Measurements from ENCODE around the gene CAMK2A.

The CAMK2A gene

GRCh38 chr5:150209099-150209635 is 80.4 kb downstream of the CAMK2A start:
- DNase-seq: peak; percentile 36

DNA sequence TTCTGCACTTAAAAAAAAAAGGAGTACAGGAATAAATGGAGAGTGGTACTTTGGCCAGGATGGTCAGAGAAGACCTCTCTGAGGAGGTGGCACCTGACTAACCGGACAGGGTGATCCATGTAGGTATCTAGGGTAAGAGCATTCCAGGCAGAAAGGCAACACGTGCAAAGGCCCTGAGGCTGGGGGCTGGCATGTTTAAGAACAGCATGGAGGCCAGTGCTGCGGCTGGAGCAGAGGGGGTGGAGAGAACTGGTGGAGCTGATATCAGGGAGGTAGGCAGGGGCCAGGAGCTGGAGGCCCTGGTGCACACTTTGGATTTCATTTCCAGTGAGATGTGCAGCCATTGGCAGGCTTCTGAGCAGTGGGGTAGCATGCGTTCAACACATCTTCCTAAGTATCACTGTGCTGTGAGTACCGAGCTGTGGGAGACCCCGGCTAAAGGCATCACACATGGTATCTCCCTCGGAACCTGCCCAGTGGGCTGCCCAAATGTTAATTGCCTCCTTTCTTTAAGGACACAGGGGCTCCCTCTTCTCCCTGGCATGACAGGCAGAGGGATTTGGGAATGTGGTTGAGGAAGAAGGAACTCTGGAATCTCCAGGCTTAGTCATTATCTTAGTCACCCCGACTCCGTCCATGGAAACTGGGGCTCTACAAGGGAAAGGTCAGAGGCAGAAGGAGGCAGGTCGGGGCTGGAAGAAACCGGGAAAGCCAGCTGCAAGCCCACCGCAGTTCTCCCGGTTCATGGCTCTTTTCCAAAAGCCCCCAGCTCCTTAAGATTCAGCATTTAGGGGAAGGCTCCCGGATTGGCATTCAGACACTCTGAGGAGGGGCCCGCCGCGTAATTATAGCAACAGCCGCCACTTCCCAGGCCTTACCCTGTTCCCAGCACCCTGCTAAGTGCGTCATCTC is 81.1 kb downstream of the CAMK2A start:
- no peak for DNase-seq

DNA sequence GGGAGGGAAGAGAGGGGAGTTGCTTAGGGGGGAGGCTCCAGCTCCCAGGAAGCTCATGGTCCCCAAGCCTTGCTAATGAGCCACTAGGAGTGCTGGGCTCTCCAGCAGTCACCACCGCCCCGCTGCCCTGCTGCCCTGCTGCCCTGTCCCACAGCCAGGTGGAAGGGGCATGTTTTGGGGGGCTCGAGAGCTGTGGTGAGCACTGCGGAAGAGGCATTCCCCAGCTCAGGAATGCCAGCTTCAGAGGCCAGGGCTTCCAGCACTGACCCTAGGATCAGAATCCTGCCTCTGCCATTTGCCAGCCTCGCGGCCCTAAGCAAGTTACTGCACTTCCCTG is 82.8 kb downstream of the CAMK2A start:
- no peak for DNase-seq

DNA sequence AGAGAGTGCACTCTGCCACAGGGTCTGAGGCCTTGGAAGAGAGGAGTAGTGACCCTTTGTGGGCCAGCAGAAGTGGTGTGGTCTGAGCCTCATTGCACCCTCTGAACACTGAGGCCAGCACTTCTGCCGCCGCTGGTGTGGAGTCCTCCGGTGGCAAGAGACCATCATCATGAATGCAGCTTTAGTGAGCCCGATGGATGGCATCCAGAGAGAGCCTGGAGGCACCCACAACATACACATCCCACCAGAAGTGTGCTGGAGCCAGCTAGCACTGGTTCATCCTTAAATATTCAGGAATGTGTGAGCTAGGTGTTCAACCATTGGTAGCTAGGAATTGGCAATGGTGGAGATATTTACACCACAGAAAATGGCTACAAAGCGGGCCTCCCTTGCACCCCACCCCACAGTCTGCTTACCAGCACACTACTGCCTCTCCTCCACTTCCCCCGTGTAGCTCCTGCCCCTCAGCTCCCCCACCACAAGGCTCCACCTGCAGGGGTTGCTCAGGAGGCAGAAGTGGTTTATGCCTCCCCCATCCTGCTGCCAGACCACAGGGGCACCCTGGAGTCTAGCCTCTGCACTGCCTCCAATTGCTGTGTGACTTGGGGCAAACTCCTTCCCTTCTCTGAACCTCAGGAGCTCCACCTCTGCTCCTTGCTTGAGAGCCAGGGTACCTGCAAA is 83.3 kb downstream of the CAMK2A start:
- DNase-seq: no peak

DNA sequence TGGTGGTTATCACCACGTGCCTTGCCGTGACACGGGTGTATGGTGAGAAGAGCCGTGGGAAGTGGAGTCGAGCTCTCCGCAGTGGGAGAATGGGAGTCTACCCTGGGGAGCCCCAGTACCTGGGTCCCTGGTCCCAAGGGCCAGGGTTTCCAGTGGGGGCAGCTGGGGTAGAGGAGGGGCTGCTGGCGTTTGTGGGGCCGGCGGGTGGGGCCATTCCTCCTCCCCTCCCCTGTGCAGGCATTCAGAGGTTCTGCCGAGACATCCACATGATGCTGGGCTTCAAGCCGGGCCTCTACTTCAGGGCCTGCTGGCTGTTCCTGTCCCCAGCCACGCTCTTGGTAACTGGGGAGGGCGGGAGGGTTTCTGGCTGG is 85.0 kb downstream of the CAMK2A start:
- no peak for DNase-seq

DNA sequence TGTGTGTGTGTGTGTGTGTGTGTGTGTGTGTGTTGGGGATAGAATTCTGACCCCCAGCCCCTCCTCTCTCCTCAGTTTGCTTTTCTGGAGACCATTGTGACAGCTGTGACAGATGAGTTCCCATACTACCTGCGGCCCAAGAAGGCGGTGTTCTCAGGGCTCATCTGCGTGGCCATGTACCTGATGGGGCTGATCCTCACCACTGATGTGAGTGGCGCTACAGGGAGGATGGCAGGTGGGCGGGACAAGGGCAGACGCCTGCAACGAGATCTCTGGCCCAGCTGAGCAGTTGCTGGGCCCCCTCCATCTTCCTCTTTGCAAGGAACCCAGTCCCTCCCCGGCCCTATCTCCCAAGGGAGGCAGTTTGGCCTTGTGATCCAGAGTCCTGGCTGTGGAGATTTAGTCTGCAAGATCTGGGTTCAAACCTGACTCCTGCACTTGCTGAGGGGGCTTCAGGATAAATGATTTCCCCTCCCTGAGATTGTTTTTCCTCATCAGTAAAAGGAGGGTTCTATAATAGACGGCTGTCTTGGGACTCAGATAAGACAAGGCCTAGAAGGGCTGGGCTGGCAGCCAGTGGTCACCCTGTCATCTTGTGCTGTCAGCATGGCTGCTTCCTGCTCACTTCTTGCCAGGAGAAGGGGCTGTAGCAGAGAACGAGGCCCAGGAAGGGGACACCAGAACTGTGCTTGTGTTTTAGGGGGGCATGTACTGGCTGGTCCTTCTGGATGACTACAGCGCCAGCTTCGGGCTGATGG is 85.6 kb downstream of the CAMK2A start:
- no peak for DNase-seq

DNA sequence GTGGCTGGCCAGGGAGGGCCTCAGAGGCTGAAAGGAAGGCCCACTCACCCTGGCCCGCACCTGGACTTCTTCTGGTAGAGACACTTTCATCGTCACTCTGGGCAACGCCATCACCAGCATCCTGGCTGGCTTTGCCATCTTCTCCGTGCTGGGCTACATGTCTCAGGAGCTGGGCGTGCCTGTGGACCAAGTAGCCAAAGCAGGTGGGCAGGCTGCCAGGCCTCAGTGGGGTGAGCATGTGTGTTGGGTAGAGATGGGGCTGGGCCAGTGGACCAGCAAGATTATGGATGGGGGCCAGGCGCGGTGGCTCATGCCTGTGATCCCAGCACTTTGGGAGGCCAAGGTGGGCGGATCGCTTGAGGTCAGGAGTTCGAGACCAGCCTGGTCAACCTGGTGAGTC is 87.1 kb downstream of the CAMK2A start:
- DNase-seq: no peak

GRCh38 chr5:150197476-150197875 is 92.1 kb downstream of the CAMK2A start:
- no peak for DNase-seq

- no peak for DNase-seq
These were observed 92.6 kb downstream of the CAMK2A start for GRCh38 chr5:150196986-150197385.

DNA sequence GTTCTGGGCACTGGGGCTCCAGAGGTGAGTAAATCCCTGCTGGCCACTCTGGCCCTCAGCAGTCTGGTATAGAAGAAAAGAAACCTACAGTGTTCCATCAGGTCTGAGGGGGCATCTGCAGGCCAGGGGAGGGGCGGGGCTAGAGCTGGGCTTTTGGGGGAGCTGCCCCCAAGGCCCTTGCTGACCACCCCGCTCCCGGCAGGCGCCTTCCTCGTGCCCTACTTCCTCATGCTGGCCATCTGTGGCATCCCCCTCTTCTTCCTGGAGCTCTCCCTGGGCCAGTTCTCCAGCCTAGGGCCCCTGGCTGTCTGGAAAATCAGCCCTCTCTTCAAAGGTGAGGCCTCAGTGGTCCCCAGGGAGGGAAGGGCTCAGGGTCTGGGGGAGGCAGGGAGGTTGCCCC is 93.1 kb downstream of the CAMK2A start:
- no peak for DNase-seq

DNA sequence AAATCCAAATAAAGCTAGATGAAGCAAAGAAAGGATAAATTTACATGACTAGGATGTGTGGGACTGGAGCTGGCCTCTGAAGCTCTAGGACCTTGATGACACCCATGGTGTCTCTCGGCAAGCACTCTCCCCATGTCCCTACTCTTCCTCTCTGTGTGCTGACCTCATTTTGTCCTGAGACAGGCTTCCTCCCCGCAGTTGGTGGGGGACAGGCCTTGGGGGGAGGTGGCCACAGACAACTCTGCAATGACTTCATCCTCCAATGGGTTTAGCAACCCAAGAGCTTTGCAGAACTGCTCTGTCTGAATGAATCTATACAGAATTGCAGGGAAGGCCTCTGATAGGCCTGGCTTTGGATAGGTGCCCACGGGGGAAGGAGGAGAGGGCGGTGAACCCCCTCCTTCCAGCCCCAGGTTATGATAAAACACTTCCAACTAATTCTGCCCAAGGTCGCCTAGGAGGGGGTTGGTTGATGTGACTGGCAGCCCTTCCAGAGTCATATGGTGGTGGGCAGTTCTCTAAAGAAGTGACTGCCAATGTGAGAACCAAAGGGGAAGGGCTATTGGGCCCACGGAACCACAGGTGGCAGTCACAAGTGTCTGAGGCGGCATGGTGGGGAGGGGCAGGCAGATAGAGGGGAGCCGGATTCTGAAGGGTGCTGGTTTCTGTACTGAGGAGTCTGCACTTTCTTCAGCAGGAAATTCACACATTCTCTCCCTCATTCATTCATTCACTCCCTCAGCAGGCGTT is 93.7 kb downstream of the CAMK2A start:
- no peak for DNase-seq

DNA sequence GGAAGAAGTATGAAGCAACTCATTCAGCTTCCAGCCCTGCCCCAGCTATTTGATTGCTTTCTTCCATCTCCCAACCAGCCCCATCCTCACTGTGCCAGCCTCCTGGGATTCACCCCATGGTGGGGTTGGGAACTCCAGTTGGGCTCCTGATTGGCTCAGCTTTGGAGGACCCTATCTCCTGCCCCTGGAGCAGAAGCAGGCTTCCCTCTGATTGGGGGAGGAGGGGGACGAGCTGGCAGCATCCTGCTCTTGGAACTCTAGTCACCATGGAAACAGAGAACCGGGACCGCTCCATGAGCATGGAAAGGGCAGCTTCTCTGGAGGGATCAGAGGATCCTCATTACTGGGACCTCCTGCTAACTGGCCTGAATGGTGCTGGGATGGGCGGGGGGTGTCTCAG is 97.1 kb downstream of the CAMK2A start:
- DNase-seq: no peak

DNA sequence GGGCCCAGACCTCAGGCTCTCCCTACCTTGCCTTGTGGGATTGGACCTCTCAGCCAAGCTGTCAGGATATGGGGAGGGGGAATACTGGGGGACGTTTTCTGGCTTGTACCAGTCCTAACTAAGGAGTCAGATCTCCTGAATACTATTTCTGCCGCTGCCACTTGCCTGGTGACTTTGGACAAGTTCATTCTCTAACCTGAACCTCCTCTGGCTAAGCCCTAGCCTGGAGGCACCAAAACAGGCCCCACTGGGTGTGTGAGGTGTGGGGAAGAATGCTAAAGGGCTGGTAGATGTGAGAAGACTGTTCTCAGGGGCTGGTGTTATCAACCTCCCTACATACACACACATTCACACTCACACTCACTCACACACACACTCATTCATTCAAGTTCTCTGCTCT is 98.6 kb downstream of the CAMK2A start:
- no peak for DNase-seq

GRCh38 chr5:150190503-150190979 is 99.0 kb downstream of the CAMK2A start:
- no peak for DNase-seq

DNA sequence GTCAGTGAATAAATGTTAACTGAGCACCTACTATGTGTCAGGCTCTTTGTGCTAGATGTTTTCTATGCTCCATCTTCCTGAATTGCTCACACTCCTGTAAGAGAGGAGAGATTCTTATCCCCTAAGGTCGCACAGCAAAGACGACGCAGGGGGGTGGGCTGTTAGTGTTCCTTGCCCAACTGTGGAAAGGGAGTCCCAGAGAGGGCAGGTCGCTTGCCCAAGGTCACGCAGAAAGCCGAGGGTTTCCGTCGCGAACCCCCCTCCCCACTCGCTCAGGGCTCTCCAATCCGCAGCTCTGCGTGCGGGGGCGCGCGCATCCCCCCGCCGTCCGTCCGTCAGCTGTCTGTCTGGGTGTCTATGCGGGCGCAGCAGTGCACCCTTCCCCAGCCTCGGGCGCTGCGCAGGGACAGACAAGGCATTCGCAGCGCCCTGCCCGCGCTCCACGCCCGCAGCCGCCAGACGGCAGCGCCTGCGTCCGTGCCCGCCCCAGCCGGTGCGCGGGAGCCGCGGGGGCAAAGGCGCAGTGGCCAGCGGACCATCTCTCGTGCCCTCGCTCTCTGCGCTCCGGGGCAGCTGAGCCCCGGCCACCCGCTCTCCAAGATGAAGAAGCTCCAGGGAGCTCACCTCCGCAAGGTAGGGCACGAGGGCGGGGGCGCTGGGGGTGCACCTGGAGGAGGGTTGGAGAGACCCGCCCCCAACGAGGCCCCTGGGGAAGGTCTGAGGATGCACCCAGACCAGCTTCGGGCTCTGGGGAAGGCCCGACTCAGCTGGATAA is 99.7 kb downstream of the CAMK2A start, which contains the start of gene SLC6A7:
SLC6A7 (plus strand) TSS at position 335 of the 775 bp plus-strand sequence; CDS start at position 601, 266 bp downstream.
- peak; percentile 41 for DNase-seq

DNA sequence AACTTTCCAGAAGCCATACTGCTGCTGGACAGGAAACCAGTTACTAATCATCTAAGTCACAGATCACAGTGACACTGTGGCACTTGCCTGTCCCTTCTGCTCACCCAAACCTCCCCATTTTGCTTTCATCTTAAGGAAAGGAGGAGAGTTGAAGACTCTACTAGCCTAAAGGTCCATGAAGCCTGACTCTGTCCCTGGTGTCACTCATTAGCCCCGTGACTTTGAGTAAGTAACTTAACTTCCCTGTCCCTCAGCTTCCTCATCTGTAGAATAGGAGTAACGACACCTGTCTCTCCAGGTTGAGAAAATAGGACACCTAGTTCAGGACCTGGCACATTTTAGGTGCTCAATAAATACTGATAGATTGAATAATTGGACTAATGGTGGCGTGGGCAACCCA is 100.2 kb downstream of the CAMK2A start:
- DNase-seq: no peak

GRCh38 chr5:150188146-150188842 is 101.3 kb downstream of the CAMK2A start:
- DNase-seq: no peak

DNA sequence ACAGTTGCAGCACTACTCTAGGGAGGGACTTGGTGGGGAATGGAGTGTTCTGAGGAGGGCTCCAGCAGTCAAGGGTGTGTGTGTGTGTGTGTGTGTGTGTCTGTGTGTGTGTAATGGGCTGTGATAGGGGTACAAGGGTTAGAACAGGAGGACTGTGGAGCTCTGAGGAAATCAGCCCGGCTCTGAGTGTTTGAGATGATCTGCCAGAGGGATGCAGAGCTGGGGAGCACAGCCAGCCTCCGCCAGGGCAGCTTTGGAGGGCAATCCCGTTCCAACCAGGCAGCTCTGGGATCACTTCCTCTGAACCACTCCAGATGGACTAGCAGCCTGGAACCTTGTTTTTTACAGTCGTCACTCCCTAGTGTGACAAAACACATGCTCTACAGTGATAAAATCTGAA is 102.7 kb downstream of the CAMK2A start:
- DNase-seq: no peak

- no peak for DNase-seq
These were observed 103.4 kb downstream of the CAMK2A start for GRCh38 chr5:150186137-150186536.

Data from right kidney (tissue), 1 donor.